Body of pancreas (tissue), 4 donors: ENCODE results near the gene GLG1. TPM values are rescaled to one million over a fixed set of nuclear protein-coding genes. Genes with fewer than 3 reads are reported as not detected.
A peak's percentile ranks its signal among the peaks of the same experiment; 100 is the strongest.

Experiments
- ATAC-seq: fragments of 150-250 bp; one replicate; pipeline ENCODE4 v1.9.1; 2016
- DNase-seq, 4 donors: peaks; one replicate each; pipeline ENCODE4 v3.0.0-alpha.2; 2019
- H3K27ac ChIP-seq, 4 donors: fragments of 200-600 bp; sonication (generic); 1 replicate in 3 of 4; 2 replicates in 1 of 4; pipeline versions ENCODE4 v1.5.1 to v1.6.1; 2016 to 2019; ENCODE audit warnings: mild to moderate bottlenecking in 1 of 4, mixed read lengths in 1 of 4, moderate library complexity in 1 of 4
- H3K27me3 ChIP-seq, 2 donors: fragments of 200-600 bp; sonication (generic); one replicate each; pipeline ENCODE4 v1.6.0; 2016; ENCODE audit warnings: mild to moderate bottlenecking in 1 of 2
- H3K36me3 ChIP-seq, 2 donors: fragments of 200-600 bp; sonication (generic); replicated peaks in 1 of 2; 2 replicates each; pipeline ENCODE4 v1.5.1; 2016; ENCODE audit warnings: low read depth in 2 of 2; ENCODE audit not compliant: insufficient read depth in 1 of 2
- H3K4me1 ChIP-seq: fragments of 200-600 bp; sonication (generic); one replicate; pipeline ENCODE4 v1.6.0; 2016
- H3K4me3 ChIP-seq, 2 donors: fragments of 200-600 bp; sonication (generic); 1 replicate in 1 of 2; 2 replicates in 1 of 2; pipeline ENCODE4 v1.5.1; 2016 to 2019
- H3K9me3 ChIP-seq, 3 donors: fragments of 200-600 bp; sonication (generic); 1 replicate in 2 of 3; 2 replicates in 1 of 3; pipeline ENCODE4 v1.5.1; 2016
- CTCF ChIP-seq, 7 experiments: fragments of 450-650 bp in 4 of 7; fragments of 200-600 bp in 3 of 7; sonication (generic) in 3 of 7; IDR thresholded peaks; one replicate each; pipeline ENCODE4 v1.5.1; 2016 to 2019; ENCODE audit warnings: antibody characterized with exemption in 7 of 7
- POLR2A ChIP-seq, 3 donors: fragments of 450-650 bp; IDR thresholded peaks; one replicate each; pipeline ENCODE4 v1.6.1; 2016; ENCODE audit warnings: antibody characterized with exemption in 3 of 3, mild to moderate bottlenecking in 2 of 3
- WGBS, 2 donors: methylation state at CpG; one replicate each; pipeline ENCODE4 v1.1.5; 2017; 5-methylcytosine and 5-hydroxymethylcytosine counted together
- intact Hi-C: fragments of 100-400 bp; cut with DNase I; formaldehyde crosslinking; loops from one replicate; pipeline ENCODE4 v1.15.1; 2023
- total RNA-seq, 2 donors: library from RNA; depleted of rRNA; stranded (reverse); fragments of >200 nt; gene quantifications; one replicate each; pipeline ENCODE4 v1.1.0, GENCODE V29; 2016

GLG1 gene
- total RNA-seq, 2 donors from 2014 or later: 103 to 144 TPM

DNA sequence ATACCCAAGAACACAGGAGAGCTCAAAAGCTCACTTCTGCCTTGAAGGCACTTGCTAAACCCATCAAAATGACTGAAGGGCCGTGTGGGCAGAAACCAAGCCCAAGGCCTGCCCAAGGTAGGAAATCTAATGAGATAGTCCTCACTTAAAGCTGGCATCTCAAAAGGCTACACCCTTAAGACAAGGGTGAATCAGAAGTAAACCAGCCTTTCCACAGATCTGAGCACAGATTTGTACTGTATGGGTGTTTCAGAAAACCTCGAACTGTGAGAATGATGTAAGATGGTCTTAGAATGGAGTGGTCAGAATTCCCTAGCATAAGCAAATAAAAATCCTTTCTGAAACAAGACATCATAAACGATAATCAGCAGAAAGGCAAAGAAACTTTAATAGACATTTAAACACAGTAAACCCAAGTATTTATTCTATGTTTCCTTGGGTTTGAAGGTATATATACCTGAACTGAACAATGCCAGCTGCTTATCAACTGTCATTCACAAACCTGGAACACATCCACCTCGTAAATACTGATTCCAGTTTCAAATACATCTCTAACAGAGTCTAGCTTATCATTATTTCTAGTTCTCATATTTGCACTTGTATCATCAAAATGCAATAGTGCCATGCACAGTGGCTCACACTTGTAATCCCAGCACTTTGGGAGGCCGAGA is 37.8 kb downstream of the GLG1 start:
- no peak for ATAC-seq
- intact Hi-C loops: no loop called here
- Histone ChIP-seq H3K9me3 (no peaks in the 10 kb centered on the region), H3K4me3 (no peak overlapping the region), H3K4me1 (peaks cover 65% of the 10 kb centered on the region), H3K27ac (no peak overlapping the region), H3K36me3 (no peaks in the 10 kb centered on the region), H3K27me3 (no peaks in the 10 kb centered on the region)
- TF ChIP-seq POLR2A (IDR thresholded peaks at IDR 0.05) (no peak), CTCF (IDR thresholded peaks at IDR 0.05) (no peak)
- whole genome bisulfite sequencing, 2 donors: 38 to 54% methylated on average over 5 of the region's 5 CpGs
- DNase-seq: no peak

DNA sequence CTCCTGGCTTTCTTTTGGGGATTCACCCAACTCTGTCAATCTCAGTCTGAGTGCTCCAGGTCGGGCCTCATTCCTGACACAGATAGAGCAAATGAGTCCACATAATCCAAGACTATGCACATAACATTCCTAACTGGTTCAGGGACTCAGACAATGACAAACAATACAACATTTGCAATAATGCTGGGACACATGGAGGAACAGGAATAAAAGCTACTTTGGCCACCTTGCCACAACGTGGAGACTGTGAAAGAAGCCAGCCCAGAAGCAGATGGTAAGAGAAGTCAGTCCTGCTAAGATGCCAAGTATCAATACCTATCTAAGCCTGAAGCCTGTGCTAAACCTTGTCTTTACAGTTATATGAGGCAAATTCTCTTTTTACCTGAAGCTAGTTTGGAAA is 39.0 kb downstream of the GLG1 start:
- Histone ChIP-seq H3K27me3 (no peaks in the 10 kb centered on the region), H3K4me3 (no peak overlapping the region), H3K36me3 (no peaks in the 10 kb centered on the region), H3K4me1 (peaks cover 64% of the 10 kb centered on the region), H3K9me3 (no peaks in the 10 kb centered on the region), H3K27ac (no peak overlapping the region)
- ATAC-seq (no peak), DNase-seq (no peak)
- 81% methylated on average over 2 of the region's 2 CpGs for WGBS, 2 donors
- intact Hi-C loops: no loop called here
- TF ChIP-seq CTCF (IDR thresholded peaks at IDR 0.05) (no peak), POLR2A (IDR thresholded peaks at IDR 0.05) (no peak)

DNA sequence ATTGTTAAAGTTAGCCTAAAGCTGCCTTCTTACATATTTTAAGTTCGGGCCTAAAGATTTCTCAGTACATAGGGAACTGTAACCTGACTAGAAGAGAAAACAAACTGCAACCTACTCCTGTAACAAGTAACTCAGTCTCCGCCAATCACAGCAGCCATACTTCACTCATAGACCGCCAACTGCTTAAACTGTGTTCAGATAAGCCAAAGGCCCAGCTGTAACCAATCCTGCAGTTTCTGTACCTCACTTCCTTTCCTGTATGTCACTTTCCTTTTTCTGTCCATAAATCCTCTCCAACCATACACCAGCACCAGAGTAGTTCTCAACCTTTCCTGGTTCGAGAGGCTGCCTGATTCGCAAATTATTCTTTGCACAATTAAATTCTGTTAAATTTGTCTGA is 41.5 kb downstream of the GLG1 start:
- 89 to 93% methylated on average over 5 of the region's 5 CpGs for WGBS, 2 donors

GRCh38 chr16:74564451-74564984 is 42.4 kb downstream of the GLG1 start:
- Histone ChIP-seq H3K9me3 (no peaks in the 10 kb centered on the region), H3K27ac (no peak overlapping the region), H3K4me1 (peaks cover 55% of the 10 kb centered on the region), H3K4me3 (no peak overlapping the region), H3K36me3 (no peaks in the 10 kb centered on the region), H3K27me3 (no peaks in the 10 kb centered on the region)
- TF ChIP-seq CTCF (IDR thresholded peaks at IDR 0.05): no peak
- no peak for TF ChIP-seq POLR2A (IDR thresholded peaks at IDR 0.05)
- intact Hi-C loops: no loop called here
- DNase-seq (no peak), ATAC-seq (no peak)
- 95 to 100% methylated on average over 1 of the region's 1 CpG for WGBS, 2 donors

More for the DNA sequence above, 41.5 kb downstream of the GLG1 start:
- intact Hi-C loops: no loop called here
- Histone ChIP-seq H3K36me3 (no peaks in the 10 kb centered on the region), H3K27me3 (no peaks in the 10 kb centered on the region), H3K4me3 (no peak overlapping the region), H3K27ac (no peak overlapping the region), H3K9me3 (no peaks in the 10 kb centered on the region), H3K4me1 (peaks cover 62% of the 10 kb centered on the region)
- DNase-seq: peak in 1 of 4 donors; percentile 31
- ATAC-seq: no peak
- TF ChIP-seq POLR2A (IDR thresholded peaks at IDR 0.05): no peak
- no peak for TF ChIP-seq CTCF (IDR thresholded peaks at IDR 0.05)

- peak; percentile 58 for ATAC-seq
These were observed 43.1 kb downstream of the GLG1 start for GRCh38 chr16:74563828-74564263.

More at GRCh38 chr16:74563828-74564263, 43.1 kb downstream of the GLG1 start:
- peak in 3 of 4 donors; percentile 21 to 61 (median 30) for DNase-seq
- Histone ChIP-seq H3K27ac (peak overlapping the region in 1 of 4 donors; percentile 26), H3K9me3 (no peaks in the 10 kb centered on the region), H3K36me3 (no peaks in the 10 kb centered on the region), H3K4me3 (no peak overlapping the region), H3K27me3 (no peaks in the 10 kb centered on the region), H3K4me1 (peaks cover 49% of the 10 kb centered on the region)
- intact Hi-C loops: no loop called here
- 80 to 83% methylated on average over 6 to 7 of the region's 7 CpGs for WGBS, 2 donors
- TF ChIP-seq CTCF (IDR thresholded peaks at IDR 0.05) (no peak), POLR2A (IDR thresholded peaks at IDR 0.05) (no peak)
